DOHH2 (cell line): ENCODE measurements around the gene ITGA3.

Experiments used
- H3F3A ChIP-seq: fragments of 200-600 bp; sonication (generic), shearing (Covaris generic); 2 replicates; pipeline ENCODE4 v1.6.0; 2016; ENCODE audit warnings: antibody characterized with exemption, mild to moderate bottlenecking; ENCODE audit not compliant: control insufficient read depth, insufficient read depth
- H3K27ac ChIP-seq: fragments of 200-600 bp; sonication (generic); 2 replicates; pipeline ENCODE4 v1.5.1; 2014; ENCODE audit warnings: low read depth, mild to moderate bottlenecking, low read length, moderate library complexity
- H3K27me3 ChIP-seq: fragments of 200-600 bp; sonication (generic); 2 replicates; pipeline ENCODE4 v1.6.1; 2014; ENCODE audit warnings: mild to moderate bottlenecking, low read length, mixed read lengths; ENCODE audit not compliant: control insufficient read depth
- H3K36me3 ChIP-seq: fragments of 200-600 bp; sonication (generic); 2 replicates; pipeline ENCODE4 v1.6.1; 2014; ENCODE audit warnings: mild to moderate bottlenecking, low read length, moderate library complexity, mixed read lengths; ENCODE audit not compliant: control insufficient read depth
- H3K4me1 ChIP-seq: fragments of 200-600 bp; sonication (generic); 2 replicates; pipeline ENCODE4 v1.6.1; 2014; ENCODE audit warnings: mild to moderate bottlenecking, low read length, mixed read lengths; ENCODE audit not compliant: control insufficient read depth
- H3K4me2 ChIP-seq: fragments of 200-600 bp; sonication (generic); 2 replicates; pipeline ENCODE4 v1.6.0; 2014; ENCODE audit warnings: mild to moderate bottlenecking, low read length, moderate library complexity
- H3K4me3 ChIP-seq: fragments of 200-600 bp; sonication (generic); 2 replicates; pipeline ENCODE4 v1.5.1; 2014; ENCODE audit warnings: mild to moderate bottlenecking, low read length, mixed read lengths
- H3K79me2 ChIP-seq: fragments of 200-600 bp; sonication (generic); 2 replicates; pipeline ENCODE4 v1.6.1; 2014; ENCODE audit warnings: mild to moderate bottlenecking, low read length, mixed read lengths; ENCODE audit not compliant: control insufficient read depth
- H3K9me2 ChIP-seq: fragments of 200-600 bp; sonication (generic); replicated peaks from 2 replicates; pipeline ENCODE4 v1.6.1; 2014; ENCODE audit warnings: mild to moderate bottlenecking, low read length, mixed read lengths; ENCODE audit not compliant: control insufficient read depth
- H3K9me3 ChIP-seq: fragments of 200-600 bp; sonication (generic); 2 replicates; pipeline ENCODE4 v1.6.1; 2014; ENCODE audit warnings: antibody characterized with exemption, low read length, mixed read lengths; ENCODE audit not compliant: control insufficient read depth, insufficient read depth
- H4K20me1 ChIP-seq: fragments of 200-600 bp; sonication (generic); 2 replicates; pipeline ENCODE4 v1.6.0; 2014; ENCODE audit warnings: low read depth, mild to moderate bottlenecking, antibody characterized with exemption, low read length, moderate library complexity; ENCODE audit not compliant: control insufficient read depth, insufficient read depth
- EZH2phosphoT487 ChIP-seq: fragments of 200-600 bp; sonication (generic); IDR thresholded peaks from 2 replicates; pipeline ENCODE4 v1.6.1; 2017; ENCODE audit warnings: borderline replicate concordance, mild to moderate bottlenecking, antibody characterized with exemption, low read length, moderate library complexity, mixed read lengths
- TF ChIP-seq, protein P1 (sequence below): fragments of 200-600 bp; sonication (generic); IDR thresholded peaks from one replicate; pipeline ENCODE4 v1.5.1; 2014; ENCODE audit warnings: antibody characterized with exemption, mild to moderate bottlenecking, low read depth, low read length; ENCODE audit not compliant: poor library complexity, severe bottlenecking

The ITGA3 gene

DNA sequence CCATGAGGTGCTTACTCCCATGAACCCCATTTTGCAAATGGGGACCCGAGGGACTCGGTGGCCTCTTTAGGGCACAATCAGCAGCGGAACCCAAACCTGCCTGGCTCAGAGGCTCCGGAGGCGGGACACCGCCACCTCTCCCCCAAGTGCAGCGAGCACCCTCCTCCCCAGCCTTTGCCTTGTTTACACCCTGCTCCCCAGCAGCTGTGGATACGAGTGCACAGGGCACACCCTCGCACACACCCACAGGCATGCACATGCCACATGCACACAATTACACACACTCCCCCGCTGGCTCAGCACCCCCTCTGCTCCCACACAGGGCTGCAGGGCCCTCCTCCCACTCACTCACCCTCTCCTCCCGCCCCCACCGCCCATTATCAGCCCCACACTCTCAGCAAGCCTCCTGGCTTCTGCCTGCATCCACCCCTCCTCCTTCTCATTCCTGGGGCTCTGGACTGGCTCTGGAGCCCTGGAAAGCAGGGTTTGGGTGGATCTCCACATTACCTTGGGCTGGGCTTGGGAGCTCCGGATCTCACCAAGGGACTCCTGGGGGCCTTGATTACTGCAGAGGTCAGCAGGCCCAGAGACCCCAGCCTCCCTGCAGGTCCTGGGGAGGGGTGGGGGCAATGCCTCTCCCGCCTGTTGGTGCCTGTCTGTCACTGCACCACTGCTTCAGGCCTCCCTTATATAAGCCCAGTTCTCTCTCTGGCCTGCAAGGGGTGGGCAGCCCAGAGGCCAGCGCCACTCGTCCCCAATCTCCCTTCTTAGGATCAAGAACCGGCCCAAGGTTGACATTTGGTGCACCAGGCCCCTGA lies 45.6 kb downstream of the ITGA3 start:
- Histone ChIP-seq H3F3A (no peaks in the 10 kb centered on the region), H3K4me2 (no peak overlapping the region), H3K4me1 (no peaks in the 10 kb centered on the region), H3K36me3 (no peaks in the 10 kb centered on the region), H3K9me3 (no peaks in the 10 kb centered on the region), H4K20me1 (no peaks in the 10 kb centered on the region), H3K9me2 (no peaks in the 10 kb centered on the region), H3K4me3 (no peak overlapping the region), H3K27ac (no peak overlapping the region), H3K27me3 (no peaks in the 10 kb centered on the region), H3K79me2 (no peaks in the 10 kb centered on the region)
- TF ChIP-seq EZH2phosphoT487: no peak
- TF ChIP-seq, protein P1, sequence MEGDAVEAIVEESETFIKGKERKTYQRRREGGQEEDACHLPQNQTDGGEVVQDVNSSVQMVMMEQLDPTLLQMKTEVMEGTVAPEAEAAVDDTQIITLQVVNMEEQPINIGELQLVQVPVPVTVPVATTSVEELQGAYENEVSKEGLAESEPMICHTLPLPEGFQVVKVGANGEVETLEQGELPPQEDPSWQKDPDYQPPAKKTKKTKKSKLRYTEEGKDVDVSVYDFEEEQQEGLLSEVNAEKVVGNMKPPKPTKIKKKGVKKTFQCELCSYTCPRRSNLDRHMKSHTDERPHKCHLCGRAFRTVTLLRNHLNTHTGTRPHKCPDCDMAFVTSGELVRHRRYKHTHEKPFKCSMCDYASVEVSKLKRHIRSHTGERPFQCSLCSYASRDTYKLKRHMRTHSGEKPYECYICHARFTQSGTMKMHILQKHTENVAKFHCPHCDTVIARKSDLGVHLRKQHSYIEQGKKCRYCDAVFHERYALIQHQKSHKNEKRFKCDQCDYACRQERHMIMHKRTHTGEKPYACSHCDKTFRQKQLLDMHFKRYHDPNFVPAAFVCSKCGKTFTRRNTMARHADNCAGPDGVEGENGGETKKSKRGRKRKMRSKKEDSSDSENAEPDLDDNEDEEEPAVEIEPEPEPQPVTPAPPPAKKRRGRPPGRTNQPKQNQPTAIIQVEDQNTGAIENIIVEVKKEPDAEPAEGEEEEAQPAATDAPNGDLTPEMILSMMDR: no peak

DNA sequence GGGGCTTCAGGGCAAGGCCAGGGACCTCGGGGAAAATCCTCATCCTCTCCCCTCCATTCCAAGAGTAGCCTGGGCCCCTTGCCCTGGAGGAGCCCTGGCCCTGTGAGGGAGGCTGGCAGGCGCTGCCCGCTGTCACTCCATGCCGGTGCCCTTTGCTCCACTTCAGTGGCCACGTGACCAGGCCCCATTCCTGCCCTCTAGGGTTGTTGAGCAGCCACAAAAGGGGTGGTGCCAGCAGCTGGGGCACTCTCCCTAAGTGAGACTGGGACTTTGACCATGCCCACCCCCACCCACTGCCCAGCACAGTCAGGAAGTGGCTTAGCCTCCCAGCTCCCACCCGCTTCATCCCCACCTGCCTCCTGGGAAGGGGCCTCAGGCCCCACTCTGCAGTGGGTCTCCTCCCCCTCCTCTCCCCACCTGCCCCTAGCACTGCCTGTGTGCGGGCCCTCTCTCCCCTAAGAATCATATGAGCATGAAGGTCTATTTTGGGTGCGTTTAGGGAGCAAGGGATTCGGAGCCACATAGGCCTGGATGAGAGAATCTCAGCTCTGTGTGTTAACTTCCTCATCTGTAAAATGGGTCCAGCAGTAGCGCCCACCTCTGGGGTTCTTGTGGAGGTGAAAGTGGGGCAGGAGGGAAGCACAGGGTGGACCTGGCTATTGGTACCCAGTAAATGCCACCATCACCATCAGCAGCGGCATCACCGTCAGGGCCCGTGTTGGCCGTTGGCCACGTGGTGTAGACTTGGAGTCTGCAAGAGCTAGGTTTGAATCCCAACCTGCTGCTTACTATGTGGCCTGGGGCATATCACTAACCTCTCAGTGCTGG lies 46.5 kb downstream of the ITGA3 start:
- H3K4me3 ChIP-seq: no peak overlapping the region

DNA sequence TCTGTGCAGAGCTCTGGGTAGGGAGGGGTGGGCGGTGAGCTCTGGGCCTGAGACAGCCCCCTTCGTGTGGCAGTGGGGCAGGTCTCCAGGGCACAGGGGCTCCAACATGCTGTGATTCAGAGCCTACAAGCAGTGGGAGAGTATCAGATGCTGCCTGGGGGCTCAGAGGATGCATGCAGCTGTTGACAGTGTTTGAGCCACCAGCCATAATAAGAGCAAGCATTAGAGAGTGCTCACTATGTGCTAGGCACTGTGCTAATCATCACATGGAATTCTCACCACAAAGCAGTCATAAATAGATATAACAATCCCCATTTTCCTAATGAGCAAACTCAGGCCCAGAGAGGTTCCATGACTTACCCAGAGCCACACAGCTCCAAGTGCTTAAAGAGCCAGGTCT lies 47.3 kb downstream of the ITGA3 start:
- no peaks in the 10 kb centered on the region for H3K4me1 ChIP-seq
- no peaks in the 10 kb centered on the region for H3F3A ChIP-seq
- H3K9me2 ChIP-seq: no peaks in the 10 kb centered on the region
- H3K36me3 ChIP-seq: no peaks in the 10 kb centered on the region
- H4K20me1 ChIP-seq: no peaks in the 10 kb centered on the region
- H3K4me2 ChIP-seq: no peak overlapping the region
- no peaks in the 10 kb centered on the region for H3K9me3 ChIP-seq
- no peak overlapping the region for H3K27ac ChIP-seq
- TF ChIP-seq, protein P1: no peak
- no peak for TF ChIP-seq EZH2phosphoT487
- H3K79me2 ChIP-seq: no peaks in the 10 kb centered on the region
- no peaks in the 10 kb centered on the region for H3K27me3 ChIP-seq
- no peak overlapping the region for H3K4me3 ChIP-seq

More for the DNA sequence above, 46.5 kb downstream of the ITGA3 start:
- H3F3A ChIP-seq: no peaks in the 10 kb centered on the region
- H3K4me2 ChIP-seq: no peak overlapping the region
- H3K79me2 ChIP-seq: no peaks in the 10 kb centered on the region
- no peaks in the 10 kb centered on the region for H3K27me3 ChIP-seq
- H3K4me1 ChIP-seq: no peaks in the 10 kb centered on the region
- no peak for TF ChIP-seq EZH2phosphoT487
- TF ChIP-seq, protein P1: no peak
- H3K9me2 ChIP-seq: no peaks in the 10 kb centered on the region
- H3K9me3 ChIP-seq: no peaks in the 10 kb centered on the region
- no peak overlapping the region for H3K27ac ChIP-seq
- H3K36me3 ChIP-seq: no peaks in the 10 kb centered on the region
- no peaks in the 10 kb centered on the region for H4K20me1 ChIP-seq
